NCI-H2171 (cell line): ENCODE data around the gene VAMP8.
A peak's percentile ranks its signal among the peaks of the same experiment; 100 is the strongest.
"Not testable (repeated sequence)": the region's sequence is repeated elsewhere in the genome, so short reads cannot be mapped to it uniquely, and the experiment has no call there.

ENCODE experiments used
- DNase-seq: peaks from one replicate; lab custom pipeline; 2025; lab: John Stamatoyannopoulos, UW

VAMP8 gene

GRCh38 chr2:85547089-85547858, 30.1 kb upstream of the VAMP8 start:
- no peak for DNase-seq

- DNase-seq: no peak
These were observed 29.4 kb upstream of the VAMP8 start for GRCh38 chr2:85547859-85548607.

- DNase-seq: no peak
These were observed 28.8 kb upstream of the VAMP8 start for GRCh38 chr2:85548608-85548900.

GRCh38 chr2:85549095-85549494, 28.3 kb upstream of the VAMP8 start:
- DNase-seq: no peak

GRCh38 chr2:85549826-85550225, 27.6 kb upstream of the VAMP8 start:
- DNase-seq: no peak

GRCh38 chr2:85550486-85550885, 26.9 kb upstream of the VAMP8 start:
- no peak for DNase-seq

- peak; percentile 38 for DNase-seq
These were observed 25.4 kb upstream of the VAMP8 start for GRCh38 chr2:85551698-85552678.

GRCh38 chr2:85553184-85553583, 24.2 kb upstream of the VAMP8 start:
- no peak for DNase-seq

GRCh38 chr2:85554980-85555612, 22.3 kb upstream of the VAMP8 start:
- no peak for DNase-seq

GRCh38 chr2:85557130-85557529, 20.3 kb upstream of the VAMP8 start:
- DNase-seq: no peak

GRCh38 chr2:85558160-85558559, 19.2 kb upstream of the VAMP8 start:
- no peak for DNase-seq

- DNase-seq: not testable (repeated sequence)
These were observed 17.0 kb upstream of the VAMP8 start for GRCh38 chr2:85560403-85560726.

GRCh38 chr2:85560812-85561279, 16.5 kb upstream of the VAMP8 start:
- DNase-seq: no peak

- DNase-seq: peak; percentile 96
These were observed 15.8 kb upstream of the VAMP8 start, which contains the start of gene GGCX for GRCh38 chr2:85561280-85562212. Gene GGCX, minus strand, starts transcription at chr2:85561493. Its CDS starts 65 bp downstream, at chr2:85561428.

- no peak for DNase-seq
These were observed 13.2 kb upstream of the VAMP8 start for GRCh38 chr2:85564144-85564563.

- no peak for DNase-seq
These were observed 11.1 kb upstream of the VAMP8 start for GRCh38 chr2:85566265-85566664.

- no peak for DNase-seq
These were observed 1.6 kb upstream of the VAMP8 start for GRCh38 chr2:85575739-85576138.

- no peak for DNase-seq
These were observed 362 bp upstream of the VAMP8 start for GRCh38 chr2:85577063-85577385.

GRCh38 chr2:85578243-85579180, 1.1 kb downstream of the VAMP8 start:
- DNase-seq: no peak
